Caco-2 (cell line): ENCODE data around the gene RFTN1. TPM values are rescaled to one million over a fixed set of nuclear protein-coding genes. Genes with fewer than 3 reads are reported as not detected.

ENCODE experiments used
- BruUV-seq: library from RNA; stranded (reverse); fragments of 400-500 nt; replicated peaks from 2 replicates; lab custom pipeline; 2021; lab: Mats Ljungman, UMichigan
- CTCF ChIA-PET: fragments of 300-600 bp; sonication (Branson Sonifier 250); formaldehyde crosslinking; loops from one replicate; lab custom pipeline; 2022; ENCODE audit warnings: antibody characterized with exemption; lab: Charles Lee
- POLR2A ChIA-PET: fragments of 300-600 bp; sonication (Branson Sonifier 250); formaldehyde crosslinking; loops from one replicate; lab custom pipeline; 2022; ENCODE audit warnings: antibody characterized with exemption; lab: Charles Lee
- DNase-seq, 2 experiments: peaks; one replicate each; pipeline versions ENCODE4 v3.0.0 to v3.0.0-alpha.2; 2020 to 2022
- H3K27me3 ChIP-seq: replicated peaks from 2 replicates; pipeline ENCODE4 v1.6.0; 2011; ENCODE audit warnings: low read length; ENCODE audit not compliant: control insufficient read depth, insufficient read depth
- H3K36me3 ChIP-seq: 2 replicates; pipeline ENCODE4 v1.5.1; 2011; ENCODE audit warnings: low read length; ENCODE audit not compliant: control insufficient read depth, insufficient read depth
- H3K4me1 ChIP-seq: fragments of 250-450 bp; sonication (Bioruptor Pico); 2 replicates; pipeline ENCODE4 v1.5.1; 2020; ENCODE audit warnings: mild to moderate bottlenecking
- H3K4me3 ChIP-seq: 2 replicates; pipeline ENCODE4 v1.5.1; 2011; ENCODE audit warnings: low read depth, mild to moderate bottlenecking, control low read depth, low read length
- H3K9me3 ChIP-seq: fragments of 250-450 bp; sonication (Bioruptor Pico); 2 replicates; pipeline ENCODE4 v1.5.1; 2020; ENCODE audit warnings: mild to moderate bottlenecking, moderate library complexity
- H3K27ac Mint-ChIP-seq: one replicate; pipeline ENCODE4 v1.8.0; 2022; ENCODE audit warnings: mixed read lengths; ENCODE audit not compliant: unreplicated experiment
- H3K27me3 Mint-ChIP-seq: one replicate; pipeline ENCODE4 v1.8.0; 2022; ENCODE audit warnings: mixed read lengths; ENCODE audit not compliant: insufficient read depth, unreplicated experiment
- H3K36me3 Mint-ChIP-seq: one replicate; pipeline ENCODE4 v1.8.0; 2022; ENCODE audit warnings: mild to moderate bottlenecking, mixed read lengths; ENCODE audit not compliant: insufficient read depth, unreplicated experiment
- H3K4me1 Mint-ChIP-seq: one replicate; pipeline ENCODE4 v1.8.0; 2022; ENCODE audit warnings: low read depth, mixed read lengths; ENCODE audit not compliant: unreplicated experiment
- H3K4me3 Mint-ChIP-seq: one replicate; pipeline ENCODE4 v1.8.0; 2022; ENCODE audit warnings: mild to moderate bottlenecking, moderate library complexity, mixed read lengths; ENCODE audit not compliant: unreplicated experiment
- H3K9me3 Mint-ChIP-seq: one replicate; pipeline ENCODE4 v1.8.0; 2022; ENCODE audit warnings: mixed read lengths; ENCODE audit not compliant: unreplicated experiment
- CTCF ChIP-seq, 2 experiments: fragments of 200-600 bp in 1 of 2; IDR thresholded peaks; 1 replicate in 1 of 2; 2 replicates in 1 of 2; pipeline versions ENCODE4 v1.5.1 to v1.8.0; 2011 to 2022; ENCODE audit warnings: antibody characterized with exemption in 1 of 2, control low read depth in 1 of 2, inconsistent platforms in 1 of 2, low read depth in 1 of 2, low read length in 1 of 2, mild to moderate bottlenecking in 1 of 2, moderate library complexity in 1 of 2; ENCODE audit not compliant: insufficient read depth in 1 of 2, severe bottlenecking in 1 of 2, unreplicated experiment in 1 of 2
- intact Hi-C: fragments of 100-400 bp; cut with micrococcal nuclease; formaldehyde crosslinking; loops from one replicate; pipeline ENCODE4 v1.10.0; 2022; ENCODE audit not compliant: unreplicated experiment
- total RNA-seq: library from RNA; stranded (reverse); gene quantifications from 2 replicates; pipeline ENCODE4 v1.2.3, GENCODE V29; 2022

The RFTN1 gene
- total RNA-seq, 1 experiment from 2014 or later, result 10.2 TPM

GRCh38 chr3:16460886-16461285 is 52.6 kb downstream of the RFTN1 start:
- Histone ChIP-seq H3K9me3 (0 out of 2 replicates have a peak, but pooled peaks cover 3% of the 10 kb centered on the region), H3K27me3 (no peaks in the 10 kb centered on the region), H3K4me3 (no peak overlapping the region), H3K4me1 (no peaks in the 10 kb centered on the region), H3K36me3 (no peaks in the 10 kb centered on the region)
- DNase-seq, result no peak
- TF ChIP-seq CTCF (IDR thresholded peaks at IDR 0.05; ENCODE audit: insufficient read depth in 1 of 2, low read depth in 1 of 2, low read length in 1 of 2, severe bottlenecking in 1 of 2, unreplicated experiment in 1 of 2), result no peak
- Mint-ChIP-seq H3K4me1 (peaks cover 11% of the 10 kb centered on the region), H3K9me3 (no peaks in the 10 kb centered on the region), H3K27ac (no peak overlapping the region), H3K27me3 (no peaks in the 10 kb centered on the region), H3K4me3 (no peak overlapping the region), H3K36me3 (no peaks in the 10 kb centered on the region)
- no TSS peak for BruUV-seq
- ChIA-PET POLR2A (no interaction called here), CTCF (no interaction called here)
- intact Hi-C loops, result no loop called here

GRCh38 chr3:16460273-16460672 is 53.2 kb downstream of the RFTN1 start:
- no peaks in the 10 kb centered on the region for H3K27me3 ChIP-seq
- no peak for TF ChIP-seq CTCF (IDR thresholded peaks at IDR 0.05; ENCODE audit: insufficient read depth in 1 of 2, low read depth in 1 of 2, low read length in 1 of 2, severe bottlenecking in 1 of 2, unreplicated experiment in 1 of 2)
- H3K27me3 Mint-ChIP-seq, result no peaks in the 10 kb centered on the region
- 0 out of 2 replicates have a peak, but pooled peaks cover 3% of the 10 kb centered on the region for H3K9me3 ChIP-seq
- intact Hi-C loops, result no loop called here
- H3K27ac Mint-ChIP-seq, result no peak overlapping the region
- no peaks in the 10 kb centered on the region for H3K9me3 Mint-ChIP-seq
- ChIA-PET CTCF (no interaction called here), POLR2A (no interaction called here)
- DNase-seq, result no peak
- H3K36me3 ChIP-seq, result no peaks in the 10 kb centered on the region
- no peak overlapping the region for H3K4me3 Mint-ChIP-seq
- no TSS peak for BruUV-seq
- H3K4me1 ChIP-seq, result no peaks in the 10 kb centered on the region
- no peaks in the 10 kb centered on the region for H3K36me3 Mint-ChIP-seq
- peaks cover 12% of the 10 kb centered on the region for H3K4me1 Mint-ChIP-seq
- no peak overlapping the region for H3K4me3 ChIP-seq

- Mint-ChIP-seq H3K4me3 (no peak overlapping the region), H3K27me3 (no peaks in the 10 kb centered on the region), H3K4me1 (peaks cover 7% of the 10 kb centered on the region), H3K27ac (no peak overlapping the region), H3K9me3 (no peaks in the 10 kb centered on the region), H3K36me3 (no peaks in the 10 kb centered on the region)
- no peak overlapping the region for H3K4me3 ChIP-seq
- intact Hi-C loops, result no loop called here
- CTCF ChIA-PET, result no interaction called here
- H3K36me3 ChIP-seq, result no peaks in the 10 kb centered on the region
- H3K9me3 ChIP-seq, result no peaks in the 10 kb centered on the region
- BruUV-seq, result no TSS peak
- TF ChIP-seq CTCF (IDR thresholded peaks at IDR 0.05; ENCODE audit: insufficient read depth in 1 of 2, low read depth in 1 of 2, low read length in 1 of 2, severe bottlenecking in 1 of 2, unreplicated experiment in 1 of 2), result no peak
- no peaks in the 10 kb centered on the region for H3K4me1 ChIP-seq
- H3K27me3 ChIP-seq, result no peaks in the 10 kb centered on the region
- DNase-seq, result no peak
- POLR2A ChIA-PET, result no interaction called here
These were observed 56.6 kb downstream of the RFTN1 start for GRCh38 chr3:16456784-16457415.
